SKM-1 treated with dmso at 0.1 percent for 144 hours (cell line): ENCODE data around the gene GRPEL1.

ENCODE experiments used
- DNase-seq: peaks from one replicate; lab custom pipeline; 2025; ENCODE audit not compliant: unreplicated experiment; lab: John Stamatoyannopoulos, UW

GRPEL1 gene

GRCh38 chr4:7045961-7046921 lies 21.6 kb downstream of the GRPEL1 start:
- no peak for DNase-seq

DNA sequence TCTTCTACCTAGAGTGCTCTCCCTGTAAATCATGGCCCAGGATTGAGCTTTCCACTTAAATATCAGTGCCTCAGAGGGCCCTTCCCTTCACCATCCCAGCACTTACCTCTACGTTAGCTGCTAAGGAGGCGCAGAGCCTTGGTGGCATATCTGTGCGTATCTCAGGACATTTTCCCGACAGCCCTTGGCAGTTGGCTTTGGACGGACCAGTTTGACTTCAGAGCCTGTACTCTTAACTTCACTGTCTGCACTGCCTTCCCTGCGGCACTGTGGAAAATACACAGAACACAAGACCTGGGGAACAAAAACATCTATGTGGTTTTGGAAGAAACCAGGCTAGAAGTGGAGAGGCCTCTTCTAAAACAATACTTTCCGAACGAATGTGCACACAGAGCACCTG lies 22.3 kb downstream of the GRPEL1 start:
- DNase-seq, result no peak

GRCh38 chr4:7044137-7044930 lies 23.5 kb downstream of the GRPEL1 start:
- DNase-seq, result no peak

DNA sequence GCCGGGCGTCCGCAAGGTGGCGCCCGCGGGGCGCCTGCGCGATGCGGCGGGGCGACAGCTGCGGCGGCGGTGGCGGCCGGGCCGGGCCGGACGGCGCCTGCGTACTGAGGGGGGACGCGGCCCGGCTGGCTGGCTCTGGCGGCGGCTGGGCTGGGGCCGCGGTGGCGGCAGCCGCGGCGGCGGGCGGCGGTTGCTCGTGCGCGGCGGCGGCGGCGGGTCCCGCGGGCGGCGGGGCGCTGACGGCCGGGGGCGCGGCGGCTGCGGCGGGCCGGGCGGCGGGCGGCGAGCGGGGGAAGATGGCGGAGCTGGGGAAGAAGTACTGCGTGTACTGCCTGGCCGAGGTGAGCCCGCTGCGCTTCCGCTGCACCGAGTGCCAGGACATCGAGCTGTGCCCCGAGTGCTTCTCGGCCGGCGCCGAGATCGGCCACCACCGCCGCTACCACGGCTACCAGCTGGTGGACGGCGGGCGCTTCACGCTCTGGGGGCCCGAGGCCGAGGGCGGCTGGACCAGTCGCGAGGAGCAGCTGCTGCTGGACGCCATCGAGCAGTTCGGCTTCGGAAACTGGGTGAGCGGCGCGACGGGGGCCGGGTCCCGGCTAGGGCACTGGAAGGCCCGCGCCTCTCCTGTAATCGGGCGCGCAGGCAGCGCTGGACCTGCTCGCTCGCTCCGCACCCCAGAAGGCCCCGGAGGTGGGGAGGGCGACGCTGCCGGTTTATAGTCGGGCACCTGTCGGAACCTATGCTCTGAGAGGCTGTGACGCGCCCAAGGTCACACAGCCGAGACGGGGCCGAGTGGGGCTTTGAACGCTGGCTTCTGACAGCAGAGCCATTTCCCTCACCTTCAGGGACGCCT lies 24.4 kb downstream of the GRPEL1 start, which contains the start of gene TADA2B:
Gene TADA2B (plus strand): TSS at position 89 of the 853 bp plus-strand sequence. CDS start 208 bp downstream, at position 297.
- DNase-seq, result peak; percentile 44

DNA sequence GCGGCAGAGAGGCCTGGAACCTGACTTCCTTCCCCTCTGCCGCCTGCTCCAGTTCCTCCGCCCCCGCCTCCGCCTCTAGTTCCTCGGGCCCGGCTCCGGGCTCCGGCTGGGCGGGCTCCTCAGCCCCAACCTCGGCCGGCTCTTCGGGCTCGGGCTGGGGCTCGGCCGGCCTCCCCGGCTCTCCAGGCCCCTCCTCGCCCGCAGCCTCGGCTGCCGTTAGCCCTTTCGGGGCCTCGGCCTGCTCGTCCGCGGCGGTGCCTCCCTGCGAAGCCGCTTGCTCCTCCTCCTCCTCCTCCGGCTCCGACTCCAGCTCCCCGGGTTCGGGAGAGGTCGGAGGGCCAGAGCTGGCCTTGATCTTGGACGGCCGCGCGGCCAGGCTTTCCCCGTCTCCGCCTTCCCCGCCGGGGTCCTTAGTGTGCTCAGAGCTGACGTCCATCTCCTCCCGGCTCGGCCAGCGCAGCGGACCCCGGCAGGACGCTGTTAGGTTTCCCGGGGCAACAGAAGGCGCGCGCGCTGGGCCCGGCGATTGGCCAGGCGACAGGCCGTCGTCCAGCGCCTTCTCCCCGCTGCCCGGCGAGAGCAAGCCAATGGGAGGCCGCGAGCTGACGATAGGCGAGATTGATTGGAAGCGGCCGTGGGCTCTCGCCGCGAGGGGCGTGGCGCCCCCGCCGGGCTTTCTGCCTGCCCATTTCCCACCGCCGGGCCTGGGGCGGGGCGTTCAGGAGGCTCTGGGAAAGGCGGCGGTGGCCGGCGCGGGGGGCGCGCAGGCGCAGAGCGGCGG lies 25.2 kb downstream of the GRPEL1 start:
- peak; percentile 99 for DNase-seq

DNA sequence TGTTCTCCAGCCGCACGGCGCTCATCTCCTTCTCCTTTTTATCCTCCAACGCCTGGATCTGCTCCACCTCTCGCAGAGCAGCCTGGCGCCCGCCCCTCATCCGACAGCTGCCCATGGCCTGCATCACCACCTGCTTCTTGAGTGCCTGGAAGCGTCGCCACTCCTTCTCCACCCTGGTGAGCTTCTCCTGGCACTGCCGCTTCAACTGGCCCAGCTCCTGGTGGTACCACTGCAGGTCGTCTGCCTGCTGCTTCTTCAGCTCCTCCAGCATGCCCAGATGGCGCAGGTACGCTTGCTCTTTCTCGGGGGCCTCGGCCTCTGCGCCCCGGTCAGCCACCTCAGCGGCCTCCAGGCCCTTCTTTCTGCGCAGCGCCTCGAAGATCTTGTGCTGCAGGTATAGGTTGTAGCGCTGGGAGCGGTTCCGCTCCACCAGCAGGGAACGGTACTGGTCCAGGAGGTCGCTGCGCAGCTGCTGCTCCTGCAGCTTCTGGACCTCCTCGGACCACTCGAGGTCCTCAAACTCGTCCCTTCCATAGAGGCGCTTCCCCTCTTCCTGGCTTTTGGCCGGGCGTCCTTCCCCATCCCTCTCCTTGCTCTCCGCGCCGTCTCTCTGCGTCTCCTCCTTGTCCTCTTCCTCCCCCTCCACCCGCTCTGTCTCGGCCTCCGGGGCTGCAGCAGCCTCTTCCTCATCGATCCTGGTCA lies 25.9 kb downstream of the GRPEL1 start:
- no peak for DNase-seq

DNA sequence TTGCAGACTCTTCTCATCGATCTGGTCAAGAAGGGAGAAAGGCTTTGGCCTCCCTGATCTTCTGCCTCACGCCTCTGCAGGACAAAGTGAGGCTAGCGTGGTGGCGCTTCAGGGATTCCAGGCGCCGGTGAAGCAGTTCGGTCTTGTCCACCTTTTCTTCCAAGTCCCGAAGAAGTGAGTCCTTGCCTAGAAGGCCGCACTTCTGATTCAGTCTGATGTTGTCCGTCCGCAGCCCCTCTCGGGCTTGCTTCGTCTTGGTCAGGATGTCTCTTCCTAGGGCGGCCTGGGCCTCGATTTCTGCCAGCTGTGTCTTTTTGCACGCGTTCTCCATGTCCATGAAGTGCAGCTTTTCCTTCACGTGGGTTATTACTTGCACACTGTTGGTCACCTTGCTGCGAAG lies 26.6 kb downstream of the GRPEL1 start:
- DNase-seq, result no peak

DNA sequence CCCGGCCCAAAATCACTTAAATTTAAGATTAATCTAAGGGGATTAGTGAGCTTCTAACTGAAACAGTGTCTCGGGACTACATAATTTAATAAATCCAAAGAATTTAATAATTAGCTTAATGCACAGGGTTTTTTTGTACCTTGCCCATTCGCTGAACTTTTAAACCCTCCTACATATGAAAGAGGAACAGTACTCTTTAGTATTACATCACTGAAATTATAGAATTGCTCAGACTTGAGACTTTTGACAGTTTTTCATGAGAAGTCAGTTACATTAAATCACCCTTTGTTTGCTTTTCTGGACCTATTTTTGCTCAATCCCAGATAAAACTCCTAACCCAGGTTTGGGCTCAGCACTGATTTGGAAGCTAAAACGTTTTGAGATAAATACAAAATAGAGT lies 27.1 kb downstream of the GRPEL1 start:
- no peak for DNase-seq

- no peak for DNase-seq
Measured at GRCh38 chr4:7037425-7037824, 30.4 kb downstream of the GRPEL1 start.

- no peak for DNase-seq
Measured at GRCh38 chr4:7034262-7035081, 33.4 kb downstream of the GRPEL1 start.

- DNase-seq, result no peak
Measured at GRCh38 chr4:7032596-7032995, 35.3 kb downstream of the GRPEL1 start.

GRCh38 chr4:7031558-7032449 lies 36.1 kb downstream of the GRPEL1 start:
- DNase-seq, result no peak

DNA sequence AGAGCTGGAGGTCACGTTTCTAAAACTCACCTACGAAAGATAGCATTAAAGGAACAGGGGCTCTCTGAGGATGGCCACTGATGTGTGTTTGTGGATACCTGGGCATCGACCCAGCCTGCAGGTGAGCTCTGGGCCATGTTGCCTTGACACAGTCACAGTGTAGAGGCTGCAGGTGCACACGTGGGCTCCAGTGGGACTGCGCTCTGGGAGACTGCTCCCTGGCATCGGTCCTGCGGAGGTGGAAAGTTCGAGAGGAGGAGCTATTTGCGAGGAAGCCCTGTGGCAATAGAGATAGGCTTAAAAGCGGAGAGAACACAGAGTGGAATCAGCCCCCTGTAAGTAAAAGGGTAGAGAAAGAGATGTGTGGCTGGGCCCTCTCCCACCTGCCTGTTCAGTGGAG lies 37.0 kb downstream of the GRPEL1 start:
- DNase-seq, result no peak

DNA sequence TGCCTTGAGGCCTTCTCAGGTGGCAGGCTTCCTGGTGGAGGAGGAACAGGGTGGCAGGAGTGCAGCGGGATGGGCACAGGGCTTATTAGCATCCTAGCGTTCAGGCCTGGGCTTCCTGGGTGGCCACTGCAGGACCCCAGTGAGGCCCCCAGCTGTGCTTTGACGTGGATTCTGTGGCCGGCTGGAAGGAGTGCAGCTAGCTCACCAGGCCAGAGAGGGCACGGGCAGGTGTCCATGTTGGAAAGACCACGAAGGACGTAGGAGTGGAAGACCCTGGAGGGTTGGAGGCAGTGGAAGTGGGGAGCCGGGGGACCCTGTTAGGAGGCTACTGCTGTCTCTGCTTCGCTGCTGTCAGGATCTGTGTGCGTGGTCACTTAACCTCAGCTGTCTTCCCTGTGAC lies 37.9 kb downstream of the GRPEL1 start:
- DNase-seq, result no peak

GRCh38 chr4:7029212-7029611 lies 38.7 kb downstream of the GRPEL1 start:
- DNase-seq, result no peak

GRCh38 chr4:7027913-7028312 lies 40.0 kb downstream of the GRPEL1 start:
- no peak for DNase-seq

DNA sequence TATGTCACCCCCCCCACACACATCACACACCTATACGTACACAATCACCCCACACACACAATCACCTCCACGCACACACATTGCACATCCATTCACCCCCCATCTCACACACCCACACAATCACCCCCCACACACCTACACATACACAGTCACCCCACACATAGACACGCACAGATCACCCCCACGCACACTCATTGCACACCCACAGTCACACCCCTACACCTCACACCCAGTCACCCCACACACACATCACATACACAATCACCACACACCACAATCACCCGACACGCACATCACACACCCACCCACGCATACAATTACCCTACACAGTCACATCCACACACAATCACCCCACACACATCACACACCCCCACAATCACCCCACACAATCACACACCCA lies 40.6 kb downstream of the GRPEL1 start:
- DNase-seq, result no peak

DNA sequence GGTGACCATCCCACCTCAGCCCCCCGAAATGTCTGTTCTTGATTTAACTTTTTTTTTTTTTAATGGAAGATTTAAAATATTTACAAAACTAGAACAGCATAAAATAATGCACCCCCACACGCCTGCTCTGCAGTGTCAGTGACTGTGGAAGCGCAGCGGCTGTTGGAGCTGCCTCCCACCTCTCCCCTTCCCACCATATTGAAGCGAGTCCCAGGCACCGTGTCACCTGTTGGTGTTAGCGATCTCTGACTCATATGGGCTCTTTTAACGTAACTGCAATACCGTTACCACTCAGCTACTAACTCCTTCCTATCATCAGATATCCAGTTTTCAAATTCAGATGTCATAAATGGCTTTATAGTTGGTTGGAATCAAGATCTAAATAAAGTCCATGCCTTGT lies 41.8 kb downstream of the GRPEL1 start:
- DNase-seq, result no peak
